ENCODE data around the gene NME4.
"Not testable (repeated sequence)": the region's sequence is repeated elsewhere in the genome, so short reads cannot be mapped to it uniquely, and the experiment has no call there.

- not testable (repeated sequence) for TF ChIP-seq CTCF (IDR thresholded peaks at IDR 0.05 in 2 of 3, conservative IDR thresholded peaks at IDR 0.05 in 1 of 3; ENCODE audit: borderline replicate concordance in 1 of 3, insufficient read depth in 1 of 3, low read depth in 2 of 3, low read length in 2 of 3); POLR2A (IDR thresholded peaks at IDR 0.05; ENCODE audit: borderline replicate concordance, extremely low read depth, insufficient read depth, insufficient read length); EZH2 (IDR thresholded peaks at IDR 0.05); TCF7L2 (IDR thresholded peaks at IDR 0.05; ENCODE audit: borderline replicate concordance, extremely low read depth, insufficient read depth, insufficient read length); SP1 (IDR thresholded peaks at IDR 0.05; ENCODE audit: low read depth); POLR2AphosphoS5 (IDR thresholded peaks at IDR 0.05; ENCODE audit: low read depth, low read length); RAD21 (IDR thresholded peaks at IDR 0.05; ENCODE audit: low read depth); YY1 (IDR thresholded peaks at IDR 0.05; ENCODE audit: extremely low read depth, insufficient replicate concordance, low read depth, low read length); MAX (IDR thresholded peaks at IDR 0.05)
Measured at GRCh38 chr16:378113-378820, 18.7 kb upstream of the NME4 start.

Data from HCT116 (cell line).